Keratinocyte (primary cell): ENCODE measurements around the gene SERP2. TPM values are rescaled to one million over a fixed set of nuclear protein-coding genes. Genes with fewer than 3 reads are reported as not detected.

Experiments
- DNase-seq: peaks from one replicate; pipeline ENCODE4 v3.0.0-alpha.2; 2011; ENCODE audit warnings: low read depth, missing footprints, low spot score
- FAIRE-seq: peaks from 2 replicates; lab custom pipeline; 2011; peaks lifted over from hg19 to GRCh38; lab: Jason Lieb, UNC
- H2AFZ ChIP-seq: 2 replicates; pipeline ENCODE4 v1.6.0; 2012; ENCODE audit warnings: low read length, control low read depth, inconsistent platforms; ENCODE audit not compliant: control insufficient read depth
- H3K27ac ChIP-seq: 2 replicates; pipeline ENCODE4 v1.5.1; 2011; ENCODE audit warnings: low read length; ENCODE audit not compliant: control insufficient read depth, insufficient read depth
- H3K27me3 ChIP-seq: 3 replicates; pipeline ENCODE4 v1.6.0; 2011; ENCODE audit warnings: low read length; ENCODE audit not compliant: control insufficient read depth, insufficient read depth; ENCODE audit errors: extremely low read depth
- H3K36me3 ChIP-seq, 2 experiments: 2 replicates in 1 of 2; 3 replicates in 1 of 2; pipeline ENCODE4 v1.5.1; 2011; ENCODE audit warnings: low read length in 2 of 2, mild to moderate bottlenecking in 1 of 2; ENCODE audit not compliant: control insufficient read depth in 2 of 2, insufficient read depth in 2 of 2; ENCODE audit errors: extremely low read depth in 1 of 2
- H3K4me1 ChIP-seq: 3 replicates; pipeline ENCODE4 v1.5.1; 2011; ENCODE audit warnings: low read length; ENCODE audit not compliant: control insufficient read depth, insufficient read depth; ENCODE audit errors: extremely low read depth
- H3K4me2 ChIP-seq: 3 replicates; pipeline ENCODE4 v1.6.0; 2011; ENCODE audit warnings: low read depth, low read length; ENCODE audit not compliant: control insufficient read depth, insufficient read depth; ENCODE audit errors: extremely low read depth
- H3K4me3 ChIP-seq, 3 experiments: fragments of 200-600 bp in 1 of 3; sonication (generic) in 1 of 3; 2 replicates in 2 of 3; 3 replicates in 1 of 3; pipeline ENCODE4 v1.5.1; 2011 to 2016; ENCODE audit warnings: low read length in 3 of 3, mild to moderate bottlenecking in 3 of 3, control low read depth in 2 of 3, inconsistent platforms in 1 of 3, low read depth in 1 of 3, mixed read lengths in 1 of 3, mixed run types in 1 of 3, moderate library complexity in 1 of 3; ENCODE audit not compliant: control insufficient read depth in 2 of 3, insufficient read depth in 2 of 3; ENCODE audit errors: extremely low read depth in 1 of 3
- H3K79me2 ChIP-seq: 2 replicates; pipeline ENCODE4 v1.6.0; 2012; ENCODE audit warnings: low read length; ENCODE audit not compliant: control insufficient read depth, insufficient read depth
- H3K9ac ChIP-seq: 3 replicates; pipeline ENCODE4 v1.6.0; 2011; ENCODE audit warnings: low read length; ENCODE audit not compliant: control insufficient read depth, insufficient read depth; ENCODE audit errors: extremely low read depth
- H3K9me1 ChIP-seq: 3 replicates; pipeline ENCODE4 v1.6.0; 2011; ENCODE audit warnings: low read length; ENCODE audit not compliant: control insufficient read depth, insufficient read depth; ENCODE audit errors: extremely low read depth
- H3K9me3 ChIP-seq: 2 replicates; pipeline ENCODE4 v1.5.1; 2012; ENCODE audit warnings: low read depth, low read length; ENCODE audit not compliant: control insufficient read depth
- H4K20me1 ChIP-seq: 3 replicates; pipeline ENCODE4 v1.6.0; 2011; ENCODE audit warnings: low read length; ENCODE audit not compliant: control insufficient read depth, insufficient read depth; ENCODE audit errors: extremely low read depth
- CTCF ChIP-seq, 3 experiments: IDR thresholded peaks in 1 of 3; conservative IDR thresholded peaks in 1 of 3; optimal IDR thresholded peaks in 1 of 3; 2 replicates in 2 of 3; 3 replicates in 1 of 3; pipeline versions ENCODE3 to v1.5.1; 2011; ENCODE audit warnings: low read length in 3 of 3, mild to moderate bottlenecking in 3 of 3, moderate library complexity in 2 of 3, control low read depth in 1 of 3, inconsistent platforms in 1 of 3; ENCODE audit not compliant: insufficient read depth in 2 of 3; ENCODE audit errors: extremely low read depth in 1 of 3
- EZH2 ChIP-seq: IDR thresholded peaks from one replicate; pipeline ENCODE4 v1.6.1; 2012; ENCODE audit warnings: inconsistent platforms, mild to moderate bottlenecking, low read length, moderate library complexity
- dilution Hi-C: fragments of 300-500 bp; cut with MboI; formaldehyde crosslinking; loops from one replicate; pipeline ENCODE4 v1.7.0; 2020; ENCODE audit warnings: low sequenced_read_pairs; ENCODE audit not compliant: extremely low pct_ligation_motif_present
- polyA plus RNA-seq, 5 experiments: library from polyadenylated mRNA; depleted of rRNA in 3 of 5; stranded (reverse) in 3 of 5; stranded (forward) in 1 of 5; unstranded in 1 of 5; fragments of >200 nt; gene quantifications; 1 replicate in 1 of 5; 2 replicates in 3 of 5; 3 replicates in 1 of 5; pipeline versions ENCODE4 v1.2.1 to v1.2.3, GENCODE V29; 2011 to 2012; ENCODE audit warnings: missing spikeins in 2 of 5, low read depth in 1 of 5, low replicate concordance in 1 of 5

SERP2 gene
- polyA plus RNA-seq, 1 donor (not counting 4 experiments of a cell fraction or from before 2014, with no cell fraction given), result 0.45 TPM

- H3K36me3 ChIP-seq, result no peaks in the 10 kb centered on the region
- no peak overlapping the region for H3K9ac ChIP-seq
- H3K4me1 ChIP-seq, result peaks cover 8% of the 10 kb centered on the region
- H3K27ac ChIP-seq, result no peak overlapping the region
- no peaks in the 10 kb centered on the region for H3K79me2 ChIP-seq
- H3K9me1 ChIP-seq, result no peaks in the 10 kb centered on the region
- H4K20me1 ChIP-seq, result no peaks in the 10 kb centered on the region
- no peak overlapping the region for H2AFZ ChIP-seq
- no peak overlapping the region for H3K4me3 ChIP-seq
- no peaks in the 10 kb centered on the region for H3K27me3 ChIP-seq
- H3K9me3 ChIP-seq, result no peaks in the 10 kb centered on the region
- TF ChIP-seq CTCF (optimal IDR thresholded peaks at IDR 0.05 in 1 of 3, IDR thresholded peaks at IDR 0.05 in 1 of 3, conservative IDR thresholded peaks at IDR 0.05 in 1 of 3; ENCODE audit: extremely low read depth in 1 of 3, insufficient read depth in 2 of 3, low read length in 3 of 3), result no peak
- TF ChIP-seq EZH2, result no peak
- DNase-seq, result no peak
- no peak overlapping the region for H3K4me2 ChIP-seq
- FAIRE-seq, result no peak
- dilution Hi-C loops, result no loop called here
Measured at GRCh38 chr13:44409595-44409994, 36.0 kb downstream of the SERP2 start.

- Histone ChIP-seq H3K9me1 (no peaks in the 10 kb centered on the region), H3K4me3 (no peak overlapping the region), H3K4me2 (no peak overlapping the region), H3K79me2 (no peaks in the 10 kb centered on the region), H3K9me3 (no peaks in the 10 kb centered on the region), H3K4me1 (peaks cover 8% of the 10 kb centered on the region), H3K36me3 (no peaks in the 10 kb centered on the region), H3K27me3 (no peaks in the 10 kb centered on the region), H4K20me1 (no peaks in the 10 kb centered on the region), H2AFZ (no peak overlapping the region), H3K27ac (no peak overlapping the region), H3K9ac (no peak overlapping the region)
- TF ChIP-seq EZH2 (no peak), CTCF (optimal IDR thresholded peaks at IDR 0.05 in 1 of 3, IDR thresholded peaks at IDR 0.05 in 1 of 3, conservative IDR thresholded peaks at IDR 0.05 in 1 of 3; ENCODE audit: extremely low read depth in 1 of 3, insufficient read depth in 2 of 3, low read length in 3 of 3) (peak in 1 of 3 experiments; percentile 6)
- dilution Hi-C loops, result no loop called here
- DNase-seq, result no peak
- FAIRE-seq, result no peak
Measured at GRCh38 chr13:44410328-44410859, 36.8 kb downstream of the SERP2 start.
